Measurements from ENCODE around the gene EIF4EBP3.

DNA sequence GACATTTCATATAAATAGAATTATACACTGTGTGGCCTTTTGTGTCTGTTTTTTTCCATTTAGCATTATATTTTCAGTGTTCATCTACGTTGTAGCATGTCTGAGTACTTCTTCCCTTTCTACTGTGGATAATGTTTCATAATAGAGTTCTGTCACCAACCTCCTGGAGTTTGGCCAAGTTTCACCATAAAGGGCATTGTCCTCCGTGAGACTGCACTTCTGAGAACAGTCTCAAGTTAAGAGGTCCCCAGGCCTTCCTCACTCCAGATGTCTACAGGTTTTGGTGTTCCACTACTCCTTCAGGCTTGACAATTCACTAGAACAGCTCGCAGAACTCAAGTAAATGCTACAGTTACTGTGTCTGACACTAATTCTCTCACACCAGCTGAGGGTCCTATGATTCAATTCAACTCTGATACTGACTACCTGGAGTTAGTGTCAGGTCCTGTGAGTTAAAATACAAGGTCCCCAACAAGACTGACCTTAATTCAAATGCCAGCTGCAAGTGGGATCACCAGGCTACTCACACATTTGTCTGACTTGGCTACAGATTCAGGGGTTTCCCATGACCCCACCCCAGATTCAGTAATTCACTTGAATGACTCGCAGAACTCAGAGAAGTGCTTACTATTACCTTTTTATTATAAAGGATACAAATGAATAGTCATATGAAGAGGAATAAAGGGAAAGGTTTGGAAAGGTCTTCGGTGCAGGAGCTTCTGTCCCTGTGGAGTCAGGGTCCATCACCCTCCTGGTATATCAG lies 48.3 kb downstream of the EIF4EBP3 start:
- TF ChIP-seq, protein P1, sequence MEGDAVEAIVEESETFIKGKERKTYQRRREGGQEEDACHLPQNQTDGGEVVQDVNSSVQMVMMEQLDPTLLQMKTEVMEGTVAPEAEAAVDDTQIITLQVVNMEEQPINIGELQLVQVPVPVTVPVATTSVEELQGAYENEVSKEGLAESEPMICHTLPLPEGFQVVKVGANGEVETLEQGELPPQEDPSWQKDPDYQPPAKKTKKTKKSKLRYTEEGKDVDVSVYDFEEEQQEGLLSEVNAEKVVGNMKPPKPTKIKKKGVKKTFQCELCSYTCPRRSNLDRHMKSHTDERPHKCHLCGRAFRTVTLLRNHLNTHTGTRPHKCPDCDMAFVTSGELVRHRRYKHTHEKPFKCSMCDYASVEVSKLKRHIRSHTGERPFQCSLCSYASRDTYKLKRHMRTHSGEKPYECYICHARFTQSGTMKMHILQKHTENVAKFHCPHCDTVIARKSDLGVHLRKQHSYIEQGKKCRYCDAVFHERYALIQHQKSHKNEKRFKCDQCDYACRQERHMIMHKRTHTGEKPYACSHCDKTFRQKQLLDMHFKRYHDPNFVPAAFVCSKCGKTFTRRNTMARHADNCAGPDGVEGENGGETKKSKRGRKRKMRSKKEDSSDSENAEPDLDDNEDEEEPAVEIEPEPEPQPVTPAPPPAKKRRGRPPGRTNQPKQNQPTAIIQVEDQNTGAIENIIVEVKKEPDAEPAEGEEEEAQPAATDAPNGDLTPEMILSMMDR (conservative IDR thresholded peaks at IDR 0.05; ENCODE audit: low read length): no peak
- no peak for TF ChIP-seq EZH2phosphoT487 (IDR thresholded peaks at IDR 0.05; ENCODE audit: borderline replicate concordance)
